DOHH2 (cell line): Measurements from ENCODE around the gene TTC34.

ENCODE experiments used
- H3F3A ChIP-seq: fragments of 200-600 bp; sonication (generic), shearing (Covaris generic); 2 replicates; pipeline ENCODE4 v1.6.0; 2016; ENCODE audit warnings: antibody characterized with exemption, mild to moderate bottlenecking; ENCODE audit not compliant: control insufficient read depth, insufficient read depth
- H3K27ac ChIP-seq: fragments of 200-600 bp; sonication (generic); 2 replicates; pipeline ENCODE4 v1.5.1; 2014; ENCODE audit warnings: low read depth, mild to moderate bottlenecking, low read length, moderate library complexity
- H3K27me3 ChIP-seq: fragments of 200-600 bp; sonication (generic); 2 replicates; pipeline ENCODE4 v1.6.1; 2014; ENCODE audit warnings: mild to moderate bottlenecking, low read length, mixed read lengths; ENCODE audit not compliant: control insufficient read depth
- H3K36me3 ChIP-seq: fragments of 200-600 bp; sonication (generic); 2 replicates; pipeline ENCODE4 v1.6.1; 2014; ENCODE audit warnings: mild to moderate bottlenecking, low read length, moderate library complexity, mixed read lengths; ENCODE audit not compliant: control insufficient read depth
- H3K4me1 ChIP-seq: fragments of 200-600 bp; sonication (generic); 2 replicates; pipeline ENCODE4 v1.6.1; 2014; ENCODE audit warnings: mild to moderate bottlenecking, low read length, mixed read lengths; ENCODE audit not compliant: control insufficient read depth
- H3K4me2 ChIP-seq: fragments of 200-600 bp; sonication (generic); 2 replicates; pipeline ENCODE4 v1.6.0; 2014; ENCODE audit warnings: mild to moderate bottlenecking, low read length, moderate library complexity
- H3K4me3 ChIP-seq: fragments of 200-600 bp; sonication (generic); 2 replicates; pipeline ENCODE4 v1.5.1; 2014; ENCODE audit warnings: mild to moderate bottlenecking, low read length, mixed read lengths
- H3K79me2 ChIP-seq: fragments of 200-600 bp; sonication (generic); 2 replicates; pipeline ENCODE4 v1.6.1; 2014; ENCODE audit warnings: mild to moderate bottlenecking, low read length, mixed read lengths; ENCODE audit not compliant: control insufficient read depth
- H3K9me2 ChIP-seq: fragments of 200-600 bp; sonication (generic); replicated peaks from 2 replicates; pipeline ENCODE4 v1.6.1; 2014; ENCODE audit warnings: mild to moderate bottlenecking, low read length, mixed read lengths; ENCODE audit not compliant: control insufficient read depth
- H3K9me3 ChIP-seq: fragments of 200-600 bp; sonication (generic); 2 replicates; pipeline ENCODE4 v1.6.1; 2014; ENCODE audit warnings: antibody characterized with exemption, low read length, mixed read lengths; ENCODE audit not compliant: control insufficient read depth, insufficient read depth
- H4K20me1 ChIP-seq: fragments of 200-600 bp; sonication (generic); 2 replicates; pipeline ENCODE4 v1.6.0; 2014; ENCODE audit warnings: low read depth, mild to moderate bottlenecking, antibody characterized with exemption, low read length, moderate library complexity; ENCODE audit not compliant: control insufficient read depth, insufficient read depth
- CTCF ChIP-seq: fragments of 200-600 bp; sonication (generic); IDR thresholded peaks from one replicate; pipeline ENCODE4 v1.5.1; 2014; ENCODE audit warnings: antibody characterized with exemption, mild to moderate bottlenecking, low read depth, low read length; ENCODE audit not compliant: poor library complexity, severe bottlenecking
- EZH2phosphoT487 ChIP-seq: fragments of 200-600 bp; sonication (generic); IDR thresholded peaks from 2 replicates; pipeline ENCODE4 v1.6.1; 2017; ENCODE audit warnings: borderline replicate concordance, mild to moderate bottlenecking, antibody characterized with exemption, low read length, moderate library complexity, mixed read lengths

Gene TTC34

GRCh38 chr1:2644591-2645101, 156.8 kb downstream of the TTC34 start:
- H3K27ac ChIP-seq = no peak overlapping the region
- peaks cover 3% of the 10 kb centered on the region; the same call in 1 of the 2 replicates for H3K79me2 ChIP-seq
- H4K20me1 ChIP-seq = no peaks in the 10 kb centered on the region
- H3F3A ChIP-seq = no peaks in the 10 kb centered on the region
- TF ChIP-seq EZH2phosphoT487 (no peak), CTCF (no peak)
- H3K4me1 ChIP-seq = peaks cover 11% of the 10 kb centered on the region
- H3K4me3 ChIP-seq = no peak overlapping the region
- H3K27me3 ChIP-seq = no peaks in the 10 kb centered on the region
- H3K4me2 ChIP-seq = no peak overlapping the region
- 0 out of 2 replicates have a peak, but pooled peaks cover 3% of the 10 kb centered on the region for H3K9me3 ChIP-seq
- H3K36me3 ChIP-seq = no peaks in the 10 kb centered on the region
- H3K9me2 ChIP-seq = no peaks in the 10 kb centered on the region

- no peak overlapping the region for H3K4me2 ChIP-seq
- H3K27me3 ChIP-seq = no peaks in the 10 kb centered on the region
- H4K20me1 ChIP-seq = no peaks in the 10 kb centered on the region
- peaks cover 3% of the 10 kb centered on the region; the same call in 1 of the 2 replicates for H3K79me2 ChIP-seq
- H3F3A ChIP-seq = no peaks in the 10 kb centered on the region
- H3K9me3 ChIP-seq = 0 out of 2 replicates have a peak, but pooled peaks cover 3% of the 10 kb centered on the region
- H3K36me3 ChIP-seq = no peaks in the 10 kb centered on the region
- H3K4me3 ChIP-seq = no peak overlapping the region
- H3K9me2 ChIP-seq = no peaks in the 10 kb centered on the region
- peaks cover 11% of the 10 kb centered on the region for H3K4me1 ChIP-seq
- no peak overlapping the region for H3K27ac ChIP-seq
- TF ChIP-seq EZH2phosphoT487 (no peak), CTCF (no peak)
Measured at GRCh38 chr1:2644171-2644570, 157.3 kb downstream of the TTC34 start.

- 0 out of 2 replicates have a peak, but pooled peaks cover 3% of the 10 kb centered on the region for H3K9me3 ChIP-seq
- no peaks in the 10 kb centered on the region for H4K20me1 ChIP-seq
- H3K4me3 ChIP-seq = peak overlapping the region; percentile 95
- no peaks in the 10 kb centered on the region for H3F3A ChIP-seq
- H3K27me3 ChIP-seq = no peaks in the 10 kb centered on the region
- peaks cover 3% of the 10 kb centered on the region; the same call in 1 of the 2 replicates for H3K79me2 ChIP-seq
- no peaks in the 10 kb centered on the region for H3K36me3 ChIP-seq
- peaks cover 11% of the 10 kb centered on the region for H3K4me1 ChIP-seq
- no peak overlapping the region for H3K27ac ChIP-seq
- no peak for TF ChIP-seq EZH2phosphoT487
- TF ChIP-seq CTCF = no peak
- H3K9me2 ChIP-seq = no peaks in the 10 kb centered on the region
- H3K4me2 ChIP-seq = peak overlapping the region; percentile 92
Measured at GRCh38 chr1:2643414-2644077, 157.9 kb downstream of the TTC34 start.
